ENCODE data around the gene PACC1. TPM values are rescaled to one million over a fixed set of nuclear protein-coding genes. Genes with fewer than 3 reads are reported as not detected.
A peak's percentile ranks its signal among the peaks of the same experiment; 100 is the strongest.

PACC1 gene
- total RNA-seq, 4 donors from 2014 or later: 2.8 to 6.0 (median 3.4) TPM

GRCh38 chr1:212317916-212318315, 96.8 kb downstream of the PACC1 start:
- Histone ChIP-seq H3K36me3 (no peaks in the 10 kb centered on the region), H3K27ac (no peak overlapping the region), H3K9me3 (no peaks in the 10 kb centered on the region), H3K27me3 (no peaks in the 10 kb centered on the region), H3K4me3 (no peak overlapping the region), H3K4me1 (peaks cover 0 to 37% (median 3%) of the 10 kb centered on the region in 3 donors)
- no peak for ATAC-seq
- WGBS, 2 donors (ENCODE audit: low coverage in 1 of 2): 92% methylated on average over 2 of the region's 2 CpGs
- TF ChIP-seq POLR2A (IDR thresholded peaks at IDR 0.05) (no peak), CTCF (IDR thresholded peaks at IDR 0.05) (no peak), EP300 (IDR thresholded peaks at IDR 0.05) (no peak), POLR2AphosphoS5 (IDR thresholded peaks at IDR 0.05) (no peak)

- no peak overlapping the region for H3K27ac ChIP-seq
- H3K4me3 ChIP-seq: no peak overlapping the region
- H3K9me3 ChIP-seq: no peaks in the 10 kb centered on the region
- H3K4me1 ChIP-seq: peaks cover 0 to 29% (median 3%) of the 10 kb centered on the region in 3 donors
- H3K27me3 ChIP-seq: no peaks in the 10 kb centered on the region
- ATAC-seq: no peak
- H3K36me3 ChIP-seq: no peaks in the 10 kb centered on the region
- TF ChIP-seq CTCF (IDR thresholded peaks at IDR 0.05) (peak in 2 of 4 experiments; percentile 9 to 20), POLR2A (IDR thresholded peaks at IDR 0.05) (no peak), POLR2AphosphoS5 (IDR thresholded peaks at IDR 0.05) (no peak)
Observed at GRCh38 chr1:212315907-212316306, 98.8 kb downstream of the PACC1 start.

GRCh38 chr1:212315184-212315583, 99.5 kb downstream of the PACC1 start:
- H3K9me3 ChIP-seq: no peaks in the 10 kb centered on the region
- no peak for TF ChIP-seq CTCF (IDR thresholded peaks at IDR 0.05)
- no peak for TF ChIP-seq POLR2A (IDR thresholded peaks at IDR 0.05)
- no peak for TF ChIP-seq POLR2AphosphoS5 (IDR thresholded peaks at IDR 0.05)
- TF ChIP-seq EP300 (IDR thresholded peaks at IDR 0.05): no peak
- 87 to 100% methylated on average over 2 of the region's 2 CpGs for WGBS, 2 donors (ENCODE audit: low coverage in 1 of 2)
- no peaks in the 10 kb centered on the region for H3K36me3 ChIP-seq
- peaks cover 0 to 36% (median 5%) of the 10 kb centered on the region in 3 donors for H3K4me1 ChIP-seq
- ATAC-seq: no peak
- H3K27ac ChIP-seq: no peak overlapping the region
- no peak overlapping the region for H3K4me3 ChIP-seq
- H3K27me3 ChIP-seq: no peaks in the 10 kb centered on the region

Small RNA genes lying within 50 kb of the gene (small RNA-seq; reads per million reads assigned to genes)
- 0 reads per million in 4 donors for gene SNORA16B

Other genes starting within 250 kb of the PACC1 start
- 10 to 100 TPM; 43.2 to 88.9 (median 59.5) TPM for gene PPP2R5A, start 129.5 kb downstream of the PACC1 start, total RNA-seq
- gene NENF, start 18.0 kb upstream of the PACC1 start, total RNA-seq: 100 to 1,000 TPM in 1 of 4 donors, 10 to 100 TPM in 3; 42.8 to 113 (median 75.7) TPM
- 10 to 100 TPM in 2 of 4 donors, 1 to 10 TPM in 2; 4.0 to 17.2 (median 9.4) TPM for gene ATF3, start 193.9 kb upstream of the PACC1 start, total RNA-seq